ENCODE data around the gene HAO2. TPM values are rescaled to one million over a fixed set of nuclear protein-coding genes. Genes with fewer than 3 reads are reported as not detected.

Gene HAO2
- total RNA-seq, 1 experiment from 2014 or later = 0.27 TPM

DNA sequence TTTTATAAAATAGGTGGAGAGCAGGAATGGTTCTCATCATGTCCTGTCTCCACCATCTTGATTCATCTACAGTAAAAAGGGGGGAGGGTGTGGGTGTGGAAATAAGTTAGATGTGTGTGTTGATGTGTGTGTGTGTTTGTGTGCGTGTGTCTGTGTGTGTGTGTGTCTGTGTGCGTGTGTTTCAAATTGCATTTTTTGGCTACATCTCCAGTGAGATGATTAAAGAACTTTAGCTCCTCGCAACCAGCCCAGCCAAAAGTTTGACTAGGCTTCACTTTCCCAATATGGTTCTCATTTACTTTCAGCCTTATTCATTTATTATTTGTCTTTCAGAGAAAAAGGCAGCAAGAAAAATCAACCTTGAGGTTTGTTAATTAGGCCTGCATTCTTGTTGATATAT lies 14.7 kb upstream of the HAO2 start:
- Mint-ChIP-seq H3K27me3 (ENCODE audit: insufficient read depth, unreplicated experiment) (no peaks in the 10 kb centered on the region), H3K4me3 (ENCODE audit: unreplicated experiment) (no peak overlapping the region), H3K4me1 (ENCODE audit: low read depth, unreplicated experiment) (no peaks in the 10 kb centered on the region), H3K27ac (ENCODE audit: unreplicated experiment) (no peak overlapping the region), H3K36me3 (ENCODE audit: insufficient read depth, unreplicated experiment) (no peaks in the 10 kb centered on the region), H3K9me3 (ENCODE audit: unreplicated experiment) (no peaks in the 10 kb centered on the region)
- DNase-seq = no peak
- Histone ChIP-seq H3K27me3 (replicated peaks; ENCODE audit: control insufficient read depth, insufficient read depth, low read length) (no peaks in the 10 kb centered on the region), H3K4me3 (ENCODE audit: low read depth, low read length) (no peak overlapping the region), H3K36me3 (ENCODE audit: control insufficient read depth, insufficient read depth, low read length) (no peaks in the 10 kb centered on the region), H3K4me1 (no peaks in the 10 kb centered on the region), H3K9me3 (no peaks in the 10 kb centered on the region)
- TF ChIP-seq, protein P1, sequence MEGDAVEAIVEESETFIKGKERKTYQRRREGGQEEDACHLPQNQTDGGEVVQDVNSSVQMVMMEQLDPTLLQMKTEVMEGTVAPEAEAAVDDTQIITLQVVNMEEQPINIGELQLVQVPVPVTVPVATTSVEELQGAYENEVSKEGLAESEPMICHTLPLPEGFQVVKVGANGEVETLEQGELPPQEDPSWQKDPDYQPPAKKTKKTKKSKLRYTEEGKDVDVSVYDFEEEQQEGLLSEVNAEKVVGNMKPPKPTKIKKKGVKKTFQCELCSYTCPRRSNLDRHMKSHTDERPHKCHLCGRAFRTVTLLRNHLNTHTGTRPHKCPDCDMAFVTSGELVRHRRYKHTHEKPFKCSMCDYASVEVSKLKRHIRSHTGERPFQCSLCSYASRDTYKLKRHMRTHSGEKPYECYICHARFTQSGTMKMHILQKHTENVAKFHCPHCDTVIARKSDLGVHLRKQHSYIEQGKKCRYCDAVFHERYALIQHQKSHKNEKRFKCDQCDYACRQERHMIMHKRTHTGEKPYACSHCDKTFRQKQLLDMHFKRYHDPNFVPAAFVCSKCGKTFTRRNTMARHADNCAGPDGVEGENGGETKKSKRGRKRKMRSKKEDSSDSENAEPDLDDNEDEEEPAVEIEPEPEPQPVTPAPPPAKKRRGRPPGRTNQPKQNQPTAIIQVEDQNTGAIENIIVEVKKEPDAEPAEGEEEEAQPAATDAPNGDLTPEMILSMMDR (IDR thresholded peaks at IDR 0.05; ENCODE audit: insufficient read depth in 1 of 2, low read depth in 1 of 2, low read length in 1 of 2, severe bottlenecking in 1 of 2, unreplicated experiment in 1 of 2) = no peak
- POLR2A ChIA-PET = interaction anchor here (0.6 kb wide), 1 partner anchor 19 kb away, joined by 3 read pairs; no protein-coding TSS in a partner anchor
- intact Hi-C loops (cut with micrococcal nuclease; ENCODE audit: unreplicated experiment) = no loop called here
- CTCF ChIA-PET = no interaction called here
- BruUV-seq (replicated peaks) = no TSS peak

DNA sequence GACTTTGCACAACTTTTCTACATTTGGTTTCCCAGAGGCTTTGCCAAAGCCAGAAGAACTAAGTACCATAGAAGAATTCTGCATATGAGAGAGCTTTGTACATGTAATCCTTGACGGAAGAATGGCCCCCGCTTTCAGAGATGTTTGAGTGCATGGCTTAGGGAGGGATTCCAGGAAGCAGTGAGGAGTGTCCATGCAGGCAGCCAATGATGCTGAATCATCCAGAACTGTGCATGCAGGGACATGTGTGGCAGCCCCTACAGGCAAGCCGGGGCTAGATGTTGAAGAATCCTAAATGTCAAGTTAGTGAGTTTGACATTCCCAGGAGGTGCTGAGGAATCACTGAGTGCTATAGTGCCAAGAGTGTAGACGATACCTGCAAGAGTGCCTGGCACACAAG lies 9.9 kb upstream of the HAO2 start:
- Mint-ChIP-seq H3K4me3 (ENCODE audit: unreplicated experiment) (no peak overlapping the region), H3K27me3 (ENCODE audit: insufficient read depth, unreplicated experiment) (no peaks in the 10 kb centered on the region), H3K27ac (ENCODE audit: unreplicated experiment) (no peak overlapping the region), H3K9me3 (ENCODE audit: unreplicated experiment) (no peaks in the 10 kb centered on the region), H3K4me1 (ENCODE audit: low read depth, unreplicated experiment) (no peaks in the 10 kb centered on the region), H3K36me3 (ENCODE audit: insufficient read depth, unreplicated experiment) (no peaks in the 10 kb centered on the region)
- BruUV-seq (replicated peaks) = no TSS peak
- Histone ChIP-seq H3K4me3 (ENCODE audit: low read depth, low read length) (no peak overlapping the region), H3K36me3 (ENCODE audit: control insufficient read depth, insufficient read depth, low read length) (no peaks in the 10 kb centered on the region), H3K27me3 (replicated peaks; ENCODE audit: control insufficient read depth, insufficient read depth, low read length) (no peaks in the 10 kb centered on the region), H3K9me3 (no peaks in the 10 kb centered on the region), H3K4me1 (no peaks in the 10 kb centered on the region)
- intact Hi-C loops (cut with micrococcal nuclease; ENCODE audit: unreplicated experiment) = no loop called here
- DNase-seq = no peak
- ChIA-PET POLR2A (no interaction called here), CTCF (interaction anchor here (1.3 kb wide), 1 partner anchor 84 kb away, joined by 4 read pairs; no protein-coding TSS in a partner anchor)
- TF ChIP-seq, protein P1 (IDR thresholded peaks at IDR 0.05; ENCODE audit: insufficient read depth in 1 of 2, low read depth in 1 of 2, low read length in 1 of 2, severe bottlenecking in 1 of 2, unreplicated experiment in 1 of 2) = no peak

DNA sequence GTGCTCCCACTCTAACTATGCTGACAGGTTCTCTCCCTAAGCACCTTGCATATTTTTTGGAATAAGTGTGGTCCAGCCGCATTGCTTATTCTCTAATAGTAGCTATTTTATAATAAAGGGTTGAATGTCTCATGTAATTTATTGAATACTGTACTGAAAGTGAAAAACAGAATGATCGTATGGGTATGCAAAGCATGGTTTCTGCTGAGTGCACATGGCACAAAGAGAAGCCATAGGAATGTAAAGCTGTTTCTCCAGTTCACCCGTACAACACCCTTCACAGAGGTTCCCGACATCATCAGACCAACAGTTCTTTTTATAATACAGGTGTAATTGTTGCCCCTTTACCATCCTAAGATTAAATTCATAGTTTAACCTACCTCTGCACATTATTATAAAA lies 8.9 kb upstream of the HAO2 start:
- H3K4me3 ChIP-seq (ENCODE audit: low read depth, low read length) = no peak overlapping the region
- Mint-ChIP-seq H3K4me3 (ENCODE audit: unreplicated experiment) (no peak overlapping the region), H3K4me1 (ENCODE audit: low read depth, unreplicated experiment) (no peaks in the 10 kb centered on the region), H3K9me3 (ENCODE audit: unreplicated experiment) (no peaks in the 10 kb centered on the region), H3K27ac (ENCODE audit: unreplicated experiment) (no peak overlapping the region), H3K36me3 (ENCODE audit: insufficient read depth, unreplicated experiment) (no peaks in the 10 kb centered on the region), H3K27me3 (ENCODE audit: insufficient read depth, unreplicated experiment) (no peaks in the 10 kb centered on the region)
- BruUV-seq (replicated peaks) = no TSS peak
- TF ChIP-seq, protein P1 (IDR thresholded peaks at IDR 0.05; ENCODE audit: insufficient read depth in 1 of 2, low read depth in 1 of 2, low read length in 1 of 2, severe bottlenecking in 1 of 2, unreplicated experiment in 1 of 2) = no peak
- intact Hi-C loops (cut with micrococcal nuclease; ENCODE audit: unreplicated experiment) = no loop called here
- no peaks in the 10 kb centered on the region for H3K4me1 ChIP-seq
- no peaks in the 10 kb centered on the region for H3K9me3 ChIP-seq
- H3K36me3 ChIP-seq (ENCODE audit: control insufficient read depth, insufficient read depth, low read length) = no peaks in the 10 kb centered on the region
- POLR2A ChIA-PET = no interaction called here
- no peaks in the 10 kb centered on the region for H3K27me3 ChIP-seq (replicated peaks; ENCODE audit: control insufficient read depth, insufficient read depth, low read length)
- CTCF ChIA-PET = no interaction called here
- DNase-seq = no peak
